ENCODE measurements around the gene ANXA8.

Gene ANXA8

DNA sequence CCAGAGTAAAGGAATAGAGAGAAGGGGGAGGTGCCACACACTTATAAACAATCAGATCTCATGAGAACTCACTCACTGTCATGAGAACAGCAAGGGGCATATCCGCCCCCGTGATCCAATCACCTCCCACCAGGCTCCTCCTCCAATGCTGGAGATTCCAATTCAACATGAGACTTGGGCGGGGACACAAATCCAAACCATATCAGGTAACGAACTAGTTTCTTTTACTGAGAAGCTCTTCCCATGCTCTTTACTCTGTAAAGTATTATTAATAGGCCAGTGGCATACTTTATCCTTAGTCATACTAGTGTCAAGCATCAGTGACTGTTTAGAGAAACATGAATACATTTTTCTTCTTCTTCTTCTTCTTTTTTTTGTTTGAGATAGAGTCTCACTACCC lies 60.4 kb downstream of the ANXA8 start:
- WGBS, 2 donors (ENCODE audit: extremely low coverage in 2 of 2, insufficient read length in 2 of 2, insufficient replicate concordance in 1 of 2), result no CpG with 5 or more reads among the region's 4 CpGs
- Histone ChIP-seq H4K8ac (ENCODE audit: low read depth, low read length) (no peak overlapping the region), H3K4ac (ENCODE audit: low read length) (no peak overlapping the region), H2AK5ac (ENCODE audit: low read depth, low read length) (no peak overlapping the region), H3K4me1 (ENCODE audit: control insufficient read depth in 2 of 2, insufficient read depth in 1 of 2, low read depth in 1 of 2, low read length in 2 of 2) (peaks cover 4 to 10% of the 10 kb centered on the region in 2 donors), H3K27me3 (ENCODE audit: control insufficient read depth in 3 of 3, insufficient read depth in 3 of 3, low read depth in 1 of 3, low read length in 3 of 3) (no peaks in the 10 kb centered on the region), H3K4me2 (ENCODE audit: insufficient read depth, low read length, poor library complexity, severe bottlenecking) (no peak overlapping the region), H2BK12ac (ENCODE audit: low read length) (no peak overlapping the region), H2AFZ (ENCODE audit: low read length) (no peak overlapping the region), H3K18ac (ENCODE audit: low read length) (no peak overlapping the region), H3K79me1 (ENCODE audit: low read depth, low read length) (no peaks in the 10 kb centered on the region), H4K91ac (ENCODE audit: low read depth, low read length, poor library complexity) (no peak overlapping the region), H2BK120ac (ENCODE audit: low read depth, low read length) (no peak overlapping the region), H3K14ac (ENCODE audit: low read length) (no peak overlapping the region), H3K9ac (ENCODE audit: low read depth, low read length, poor library complexity) (no peak overlapping the region), H2BK5ac (ENCODE audit: low read length) (no peak overlapping the region), H3K23ac (ENCODE audit: low read depth, low read length, poor library complexity) (no peak overlapping the region), H2BK15ac (ENCODE audit: low read length) (no peak overlapping the region), H3K4me3 (ENCODE audit: low read length in 2 of 2) (no peak overlapping the region), H3K9me3 (replicated peaks in 1 of 2; ENCODE audit: control insufficient read depth in 2 of 2, insufficient read depth in 1 of 2, low read depth in 1 of 2, low read length in 2 of 2) (no peaks in the 10 kb centered on the region), H3K36me3 (replicated peaks in 1 of 2; ENCODE audit: control insufficient read depth in 2 of 2, insufficient read depth in 2 of 2, low read length in 2 of 2) (no peaks in the 10 kb centered on the region), H3K27ac (replicated peaks; ENCODE audit: low read length) (no peak overlapping the region)
- DNase-seq (ENCODE audit: low spot score), result no peak

DNA sequence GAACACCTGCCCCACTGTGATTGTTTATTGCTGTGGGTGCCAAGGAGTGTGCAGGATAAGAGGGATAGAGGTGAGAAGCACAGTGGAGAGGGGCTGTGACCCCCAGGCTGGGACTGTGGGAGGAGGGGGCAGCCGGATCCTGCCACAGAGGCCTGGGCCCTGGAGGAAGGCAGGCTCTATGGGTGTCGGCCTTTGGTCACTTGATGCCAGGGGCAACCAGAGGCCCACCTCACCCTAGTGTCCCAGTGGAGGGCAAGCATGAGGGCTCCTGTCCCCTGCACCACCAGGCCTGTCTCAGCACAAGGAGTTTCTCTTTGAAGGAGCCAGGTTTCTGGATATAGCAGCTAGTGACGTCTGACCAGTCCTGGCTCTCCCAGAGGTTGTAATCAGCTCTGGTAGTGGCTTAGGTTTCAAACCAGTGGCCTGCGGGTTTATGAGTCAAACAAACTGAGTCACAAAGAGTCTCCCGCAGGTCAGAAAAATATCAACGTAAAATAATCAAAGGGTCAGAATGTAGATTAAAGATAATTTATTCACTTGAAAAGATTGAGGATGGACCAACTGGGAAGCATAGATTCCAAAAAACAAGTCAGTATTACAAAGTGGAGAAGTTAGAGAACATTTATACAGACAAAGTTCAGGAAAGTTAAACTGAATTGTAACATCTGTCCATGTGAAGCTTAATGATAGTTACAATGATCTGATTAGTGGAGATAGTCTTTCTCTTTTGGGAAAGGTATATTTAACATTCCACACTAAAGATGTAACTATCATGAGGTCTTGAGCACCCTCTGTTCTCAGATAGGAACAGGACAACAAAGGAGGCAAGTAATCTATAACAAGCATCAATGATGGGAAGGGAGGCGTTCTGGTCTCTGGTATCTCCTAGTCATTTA lies 62.6 kb downstream of the ANXA8 start:
- H3K4me1 ChIP-seq (ENCODE audit: control insufficient read depth in 2 of 2, insufficient read depth in 1 of 2, low read depth in 1 of 2, low read length in 2 of 2), result peaks cover 4 to 10% of the 10 kb centered on the region in 2 donors
- H3K4me2 ChIP-seq (ENCODE audit: insufficient read depth, low read length, poor library complexity, severe bottlenecking), result no peak overlapping the region

DNA sequence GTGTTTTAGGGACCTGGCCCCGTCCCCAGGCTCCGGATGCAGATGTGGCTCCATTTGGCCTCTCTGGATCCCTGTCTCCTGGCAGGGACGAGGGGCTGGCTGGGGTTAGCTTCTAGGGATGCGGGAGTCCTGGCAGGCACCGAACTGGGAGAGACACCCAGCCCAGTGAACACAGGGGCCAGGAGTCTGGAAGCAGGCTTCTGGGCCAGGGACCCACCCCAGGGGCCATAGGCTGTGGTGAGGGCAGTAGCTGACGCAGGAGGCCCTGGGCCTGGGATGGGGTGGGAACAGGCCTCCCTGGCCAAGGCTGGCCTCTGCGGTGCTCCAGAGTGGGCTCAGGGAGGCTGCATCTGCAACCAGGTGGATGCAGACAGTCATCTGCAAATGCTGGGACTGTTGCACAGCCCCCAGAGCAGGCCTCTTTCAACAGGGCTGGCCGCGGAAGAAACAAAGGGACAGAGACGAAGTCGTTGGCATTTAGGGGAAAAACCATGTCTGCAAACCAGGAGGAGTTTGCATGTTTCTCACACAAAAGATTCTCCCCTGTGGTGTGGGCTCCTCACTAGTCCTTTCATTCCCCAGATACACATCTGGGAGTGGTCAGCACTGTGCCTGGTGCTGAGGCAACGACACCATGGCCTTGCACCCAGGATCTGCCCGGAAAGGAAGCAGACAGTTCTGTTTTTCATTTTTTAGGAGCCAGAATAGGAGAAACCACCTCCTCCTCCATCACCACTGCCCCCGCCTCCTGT lies 63.4 kb downstream of the ANXA8 start:
- H3K18ac ChIP-seq (ENCODE audit: low read length), result peak overlapping the region; percentile 89
- H2BK15ac ChIP-seq (ENCODE audit: low read length), result peak overlapping the region; percentile 68
- DNase-seq (ENCODE audit: low spot score), result no peak
- H4K91ac ChIP-seq (ENCODE audit: low read depth, low read length, poor library complexity), result peak overlapping the region; percentile 79
- peak overlapping the region; percentile 86 for H2AFZ ChIP-seq (ENCODE audit: low read length)
- peak overlapping the region; percentile 72 for H2BK5ac ChIP-seq (ENCODE audit: low read length)
- H4K8ac ChIP-seq (ENCODE audit: low read depth, low read length), result peak overlapping the region; percentile 87
- peak overlapping the region; percentile 83 for H3K14ac ChIP-seq (ENCODE audit: low read length)
- no CpG with 5 or more reads among the region's 14 CpGs for WGBS, 2 donors (ENCODE audit: extremely low coverage in 2 of 2, insufficient read length in 2 of 2, insufficient replicate concordance in 1 of 2)
- H2BK12ac ChIP-seq (ENCODE audit: low read length), result peak overlapping the region; percentile 65
- peak overlapping the region; percentile 80 for H2AK5ac ChIP-seq (ENCODE audit: low read depth, low read length)
- no peak overlapping the region for H3K27ac ChIP-seq (replicated peaks; ENCODE audit: low read length)
- no peak overlapping the region for H3K9ac ChIP-seq (ENCODE audit: low read depth, low read length, poor library complexity)
- peaks cover 4% of the 10 kb centered on the region for H3K79me1 ChIP-seq (ENCODE audit: low read depth, low read length)
- peaks cover 0 to 2% of the 10 kb centered on the region in 2 donors for H3K9me3 ChIP-seq (replicated peaks in 1 of 2; ENCODE audit: control insufficient read depth in 2 of 2, insufficient read depth in 1 of 2, low read depth in 1 of 2, low read length in 2 of 2)
- H3K23ac ChIP-seq (ENCODE audit: low read depth, low read length, poor library complexity), result peak overlapping the region; percentile 26
- H3K4ac ChIP-seq (ENCODE audit: low read length), result no peak overlapping the region
- H2BK120ac ChIP-seq (ENCODE audit: low read depth, low read length), result peak overlapping the region; percentile 69
- no peaks in the 10 kb centered on the region for H3K36me3 ChIP-seq (replicated peaks in 1 of 2; ENCODE audit: control insufficient read depth in 2 of 2, insufficient read depth in 2 of 2, low read length in 2 of 2)
- peaks cover 0 to 3% (median 0%) of the 10 kb centered on the region in 3 experiments for H3K27me3 ChIP-seq (ENCODE audit: control insufficient read depth in 3 of 3, insufficient read depth in 3 of 3, low read depth in 1 of 3, low read length in 3 of 3)
- no peak overlapping the region for H3K4me2 ChIP-seq (ENCODE audit: insufficient read depth, low read length, poor library complexity, severe bottlenecking)
- H3K4me1 ChIP-seq (ENCODE audit: control insufficient read depth in 2 of 2, insufficient read depth in 1 of 2, low read depth in 1 of 2, low read length in 2 of 2), result peaks cover 4 to 10% of the 10 kb centered on the region in 2 donors
- H3K4me3 ChIP-seq (ENCODE audit: low read length in 2 of 2), result no peak overlapping the region

More for the DNA sequence above, 62.6 kb downstream of the ANXA8 start:
- Histone ChIP-seq H3K14ac (ENCODE audit: low read length) (peak overlapping the region; percentile 83), H2BK12ac (ENCODE audit: low read length) (peak overlapping the region; percentile 65), H4K8ac (ENCODE audit: low read depth, low read length) (peak overlapping the region; percentile 87), H2BK120ac (ENCODE audit: low read depth, low read length) (peak overlapping the region; percentile 69), H3K4me3 (ENCODE audit: low read length in 2 of 2) (peak overlapping the region in 1 of 2 donors; percentile 2), H3K18ac (ENCODE audit: low read length) (peak overlapping the region; percentile 73), H2BK5ac (ENCODE audit: low read length) (no peak overlapping the region), H3K9me3 (replicated peaks in 1 of 2; ENCODE audit: control insufficient read depth in 2 of 2, insufficient read depth in 1 of 2, low read depth in 1 of 2, low read length in 2 of 2) (no peaks in the 10 kb centered on the region), H3K27me3 (ENCODE audit: control insufficient read depth in 3 of 3, insufficient read depth in 3 of 3, low read depth in 1 of 3, low read length in 3 of 3) (peaks cover 0 to 3% (median 0%) of the 10 kb centered on the region in 3 experiments), H3K4ac (ENCODE audit: low read length) (no peak overlapping the region), H2AFZ (ENCODE audit: low read length) (peak overlapping the region; percentile 86), H3K36me3 (replicated peaks in 1 of 2; ENCODE audit: control insufficient read depth in 2 of 2, insufficient read depth in 2 of 2, low read length in 2 of 2) (no peaks in the 10 kb centered on the region), H3K79me1 (ENCODE audit: low read depth, low read length) (peaks cover 4% of the 10 kb centered on the region), H2AK5ac (ENCODE audit: low read depth, low read length) (peak overlapping the region; percentile 80), H3K9ac (ENCODE audit: low read depth, low read length, poor library complexity) (no peak overlapping the region), H4K91ac (ENCODE audit: low read depth, low read length, poor library complexity) (peak overlapping the region; percentile 79), H3K23ac (ENCODE audit: low read depth, low read length, poor library complexity) (peak overlapping the region; percentile 26), H2BK15ac (ENCODE audit: low read length) (peak overlapping the region; percentile 68), H3K27ac (replicated peaks; ENCODE audit: low read length) (no peak overlapping the region)
- WGBS, 2 donors (ENCODE audit: extremely low coverage in 2 of 2, insufficient read length in 2 of 2, insufficient replicate concordance in 1 of 2), result no CpG with 5 or more reads among the region's 7 CpGs
- DNase-seq (ENCODE audit: low spot score), result no peak

DNA sequence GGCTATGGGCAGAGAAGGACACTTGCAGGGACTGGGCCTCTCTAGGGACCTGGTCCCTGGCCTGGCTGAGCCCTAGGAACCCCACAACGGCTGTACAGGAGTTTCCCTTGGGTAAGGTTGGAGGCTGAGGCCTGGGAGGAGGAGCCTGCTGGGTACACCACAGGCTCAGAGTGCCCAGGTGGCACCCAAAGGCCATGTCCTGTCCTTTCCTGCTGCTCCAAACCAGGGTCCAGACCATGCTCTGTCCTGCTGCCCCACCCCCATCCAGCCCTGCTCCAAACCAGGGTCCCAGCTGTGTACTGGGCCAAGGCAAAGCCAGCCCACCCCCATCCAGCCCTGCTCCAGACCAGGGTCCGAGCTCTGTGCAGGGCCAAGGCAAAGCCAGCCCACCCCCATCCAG lies 64.5 kb downstream of the ANXA8 start:
- no CpG with 5 or more reads among the region's 2 CpGs for WGBS, 2 donors (ENCODE audit: extremely low coverage in 2 of 2, insufficient read length in 2 of 2, insufficient replicate concordance in 1 of 2)
- H3K4me3 ChIP-seq (ENCODE audit: low read length in 2 of 2), result no peak overlapping the region
- peaks cover 0 to 3% (median 0%) of the 10 kb centered on the region in 3 experiments for H3K27me3 ChIP-seq (ENCODE audit: control insufficient read depth in 3 of 3, insufficient read depth in 3 of 3, low read depth in 1 of 3, low read length in 3 of 3)

More for the DNA sequence above, 64.5 kb downstream of the ANXA8 start:
- H2BK15ac ChIP-seq (ENCODE audit: low read length), result peak overlapping the region; percentile 46
- H3K4me2 ChIP-seq (ENCODE audit: insufficient read depth, low read length, poor library complexity, severe bottlenecking), result no peak overlapping the region
- H3K14ac ChIP-seq (ENCODE audit: low read length), result no peak overlapping the region
- H4K91ac ChIP-seq (ENCODE audit: low read depth, low read length, poor library complexity), result no peak overlapping the region
- no peaks in the 10 kb centered on the region for H3K36me3 ChIP-seq (replicated peaks in 1 of 2; ENCODE audit: control insufficient read depth in 2 of 2, insufficient read depth in 2 of 2, low read length in 2 of 2)
- peaks cover 4% of the 10 kb centered on the region for H3K79me1 ChIP-seq (ENCODE audit: low read depth, low read length)
- H3K18ac ChIP-seq (ENCODE audit: low read length), result peak overlapping the region; percentile 42
- no peak overlapping the region for H2AFZ ChIP-seq (ENCODE audit: low read length)
- no peak for DNase-seq (ENCODE audit: low spot score)
- no peak overlapping the region for H3K23ac ChIP-seq (ENCODE audit: low read depth, low read length, poor library complexity)
- H2BK12ac ChIP-seq (ENCODE audit: low read length), result no peak overlapping the region
- no peak overlapping the region for H2BK5ac ChIP-seq (ENCODE audit: low read length)
- no peak overlapping the region for H3K4ac ChIP-seq (ENCODE audit: low read length)
- H4K8ac ChIP-seq (ENCODE audit: low read depth, low read length), result no peak overlapping the region
- H3K9me3 ChIP-seq (replicated peaks in 1 of 2; ENCODE audit: control insufficient read depth in 2 of 2, insufficient read depth in 1 of 2, low read depth in 1 of 2, low read length in 2 of 2), result peaks cover 0 to 2% of the 10 kb centered on the region in 2 donors
- H3K9ac ChIP-seq (ENCODE audit: low read depth, low read length, poor library complexity), result no peak overlapping the region
- peak overlapping the region; percentile 47 for H2AK5ac ChIP-seq (ENCODE audit: low read depth, low read length)
- no peak overlapping the region for H3K27ac ChIP-seq (replicated peaks; ENCODE audit: low read length)
- no peak overlapping the region for H2BK120ac ChIP-seq (ENCODE audit: low read depth, low read length)
- H3K4me1 ChIP-seq (ENCODE audit: control insufficient read depth in 2 of 2, insufficient read depth in 1 of 2, low read depth in 1 of 2, low read length in 2 of 2), result peaks cover 4 to 10% of the 10 kb centered on the region in 2 donors
